Osteoblast (primary cell): ENCODE measurements around the gene ZNF398. TPM values are rescaled to one million over a fixed set of nuclear protein-coding genes. Genes with fewer than 3 reads are reported as not detected.
A peak's percentile ranks its signal among the peaks of the same experiment; 100 is the strongest.

Experiments used
- DNase-seq: peaks from one replicate; pipeline ENCODE4 v3.0.0; 2011; ENCODE audit warnings: low spot score, mixed read lengths; ENCODE audit not compliant: insufficient read length; ENCODE audit errors: missing footprints
- H2AFZ ChIP-seq: 2 replicates; pipeline ENCODE4 v1.6.0; 2011; ENCODE audit warnings: mild to moderate bottlenecking, low read length
- H3K27ac ChIP-seq: 2 replicates; pipeline ENCODE4 v1.5.1; 2011; ENCODE audit warnings: mild to moderate bottlenecking, low read depth, low read length, moderate library complexity
- H3K27me3 ChIP-seq: 2 replicates; pipeline ENCODE4 v1.6.0; 2012; ENCODE audit warnings: mild to moderate bottlenecking, control low read depth, inconsistent platforms, low read length, moderate library complexity; ENCODE audit not compliant: insufficient read depth
- H3K36me3 ChIP-seq: 2 replicates; pipeline ENCODE4 v1.5.1; 2011; ENCODE audit warnings: mild to moderate bottlenecking, low read length, control low read depth, moderate library complexity; ENCODE audit not compliant: insufficient read depth
- H3K4me1 ChIP-seq: 2 replicates; pipeline ENCODE4 v1.5.1; 2011; ENCODE audit warnings: mild to moderate bottlenecking, low read length, control low read depth, moderate library complexity; ENCODE audit not compliant: insufficient read depth
- H3K4me2 ChIP-seq: 2 replicates; pipeline ENCODE4 v1.6.0; 2011; ENCODE audit warnings: mild to moderate bottlenecking, low read length; ENCODE audit not compliant: insufficient read depth
- H3K4me3 ChIP-seq: fragments of 200-600 bp; sonication (generic); 3 replicates; pipeline ENCODE4 v1.5.1; 2012; ENCODE audit warnings: mild to moderate bottlenecking, low read length, inconsistent platforms; ENCODE audit not compliant: insufficient read depth
- H3K79me2 ChIP-seq: 2 replicates; pipeline ENCODE4 v1.6.0; 2012; ENCODE audit warnings: mild to moderate bottlenecking, low read length, control low read depth, inconsistent platforms; ENCODE audit not compliant: insufficient read depth
- H3K9me3 ChIP-seq: 2 replicates; pipeline ENCODE4 v1.5.1; 2011; ENCODE audit warnings: low read depth, low read length, control low read depth
- H4K20me1 ChIP-seq: 2 replicates; pipeline ENCODE4 v1.6.0; 2012; ENCODE audit warnings: mild to moderate bottlenecking, low read length, control low read depth; ENCODE audit not compliant: insufficient read depth
- total RNA-seq: library from RNA; depleted of rRNA; stranded (reverse); fragments of >200 nt; gene quantifications from 2 replicates; pipeline ENCODE4 v1.2.3, GENCODE V29; 2012
- TF ChIP-seq, protein P1 (sequence below): IDR thresholded peaks from 2 replicates; pipeline ENCODE4 v1.5.1; 2011; ENCODE audit warnings: mild to moderate bottlenecking, low read depth, low read length, moderate library complexity; ENCODE audit errors: extremely low read depth

ZNF398 gene
- total RNA-seq, 1 donor: 15.9 TPM

DNA sequence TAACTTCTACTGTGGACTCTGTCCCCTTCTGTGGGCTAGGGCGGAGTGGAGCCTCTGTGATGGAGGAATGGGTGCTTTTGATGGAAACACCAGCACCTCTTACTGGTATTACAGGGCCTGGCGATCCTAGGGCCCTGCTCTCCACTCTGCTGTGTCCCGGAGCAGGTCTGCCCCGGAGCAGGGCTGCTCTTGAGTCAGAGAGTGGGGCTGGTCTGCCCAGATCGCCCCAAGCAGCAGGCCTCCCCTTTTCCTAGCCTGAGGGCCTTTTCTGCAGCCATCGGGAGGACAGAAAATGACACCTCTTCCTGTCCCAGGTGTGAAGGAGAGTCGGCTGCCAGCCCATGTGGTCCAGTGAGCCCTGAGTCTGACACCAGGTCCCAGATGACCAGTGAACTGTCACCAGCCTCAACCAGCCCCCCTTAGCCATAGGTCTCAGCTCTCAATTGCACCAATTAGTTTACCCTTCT lies 49.5 kb downstream of the ZNF398 start:
- Histone ChIP-seq H3K27me3 (no peaks in the 10 kb centered on the region), H3K79me2 (peaks cover 63% of the 10 kb centered on the region), H3K4me3 (peak overlapping the region; percentile 93), H3K9me3 (no peaks in the 10 kb centered on the region), H3K27ac (peak overlapping the region; percentile 75), H2AFZ (peak overlapping the region; percentile 41), H3K36me3 (peaks cover 32% of the 10 kb centered on the region), H3K4me2 (peak overlapping the region; percentile 98), H3K4me1 (peaks cover 9% of the 10 kb centered on the region), H4K20me1 (peaks cover 31% of the 10 kb centered on the region)
- TF ChIP-seq, protein P1, sequence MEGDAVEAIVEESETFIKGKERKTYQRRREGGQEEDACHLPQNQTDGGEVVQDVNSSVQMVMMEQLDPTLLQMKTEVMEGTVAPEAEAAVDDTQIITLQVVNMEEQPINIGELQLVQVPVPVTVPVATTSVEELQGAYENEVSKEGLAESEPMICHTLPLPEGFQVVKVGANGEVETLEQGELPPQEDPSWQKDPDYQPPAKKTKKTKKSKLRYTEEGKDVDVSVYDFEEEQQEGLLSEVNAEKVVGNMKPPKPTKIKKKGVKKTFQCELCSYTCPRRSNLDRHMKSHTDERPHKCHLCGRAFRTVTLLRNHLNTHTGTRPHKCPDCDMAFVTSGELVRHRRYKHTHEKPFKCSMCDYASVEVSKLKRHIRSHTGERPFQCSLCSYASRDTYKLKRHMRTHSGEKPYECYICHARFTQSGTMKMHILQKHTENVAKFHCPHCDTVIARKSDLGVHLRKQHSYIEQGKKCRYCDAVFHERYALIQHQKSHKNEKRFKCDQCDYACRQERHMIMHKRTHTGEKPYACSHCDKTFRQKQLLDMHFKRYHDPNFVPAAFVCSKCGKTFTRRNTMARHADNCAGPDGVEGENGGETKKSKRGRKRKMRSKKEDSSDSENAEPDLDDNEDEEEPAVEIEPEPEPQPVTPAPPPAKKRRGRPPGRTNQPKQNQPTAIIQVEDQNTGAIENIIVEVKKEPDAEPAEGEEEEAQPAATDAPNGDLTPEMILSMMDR: no peak
- peak; percentile 93 for DNase-seq

DNA sequence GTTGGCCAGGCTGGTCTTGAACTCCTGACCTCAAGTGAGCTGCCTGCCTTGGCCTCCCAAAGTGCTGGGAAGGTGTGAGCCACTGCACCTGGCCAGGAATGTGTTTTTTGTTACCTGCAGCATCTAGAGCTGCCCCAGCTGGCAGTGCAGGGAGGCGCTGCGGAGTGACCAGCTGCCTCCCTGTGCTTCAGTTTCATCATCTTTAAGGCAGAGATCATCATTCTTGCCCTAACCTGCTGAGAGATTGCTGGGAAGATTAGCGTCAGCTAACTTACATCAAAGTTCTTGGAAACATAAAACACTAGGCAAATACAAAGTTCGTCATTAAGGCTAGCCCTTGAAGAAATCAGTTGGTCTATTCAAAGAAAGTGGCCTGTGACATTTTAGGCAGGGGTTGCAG lies 50.4 kb downstream of the ZNF398 start:
- Histone ChIP-seq H3K27me3 (no peaks in the 10 kb centered on the region), H3K36me3 (peaks cover 39% of the 10 kb centered on the region), H3K27ac (no peak overlapping the region), H3K4me1 (peaks cover 9% of the 10 kb centered on the region), H4K20me1 (peaks cover 31% of the 10 kb centered on the region), H3K4me3 (no peak overlapping the region), H3K79me2 (peaks cover 66% of the 10 kb centered on the region), H2AFZ (no peak overlapping the region), H3K4me2 (no peak overlapping the region), H3K9me3 (no peaks in the 10 kb centered on the region)
- peak; percentile 53 for DNase-seq
- TF ChIP-seq, protein P1: no peak

DNA sequence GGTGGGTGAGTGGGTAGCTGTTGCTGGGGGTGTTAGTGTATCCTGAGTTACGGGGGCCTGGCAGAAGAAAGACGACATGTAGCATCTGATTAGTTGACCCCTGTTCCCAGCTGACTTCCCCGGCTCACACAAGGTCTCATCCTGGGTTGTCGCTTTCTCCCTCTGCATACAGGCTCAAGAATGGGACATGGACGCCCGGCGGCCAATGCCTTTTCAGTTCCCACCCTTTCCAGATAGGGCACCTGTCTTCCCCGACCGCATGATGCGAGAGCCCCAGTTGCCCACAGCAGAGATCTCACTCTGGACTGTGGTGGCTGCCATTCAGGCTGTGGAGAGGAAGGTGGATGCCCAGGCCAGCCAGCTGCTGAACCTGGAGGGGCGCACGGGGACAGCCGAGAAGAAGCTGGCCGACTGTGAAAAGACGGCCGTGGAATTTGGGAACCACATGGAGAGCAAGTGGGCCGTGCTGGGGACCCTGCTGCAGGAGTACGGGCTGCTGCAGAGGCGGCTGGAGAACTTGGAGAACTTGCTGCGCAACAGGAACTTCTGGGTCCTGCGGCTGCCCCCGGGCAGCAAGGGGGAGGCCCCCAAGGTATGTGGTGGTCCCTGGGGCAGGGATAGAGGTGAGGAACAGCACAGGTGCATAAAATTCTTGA lies 51.0 kb downstream of the ZNF398 start:
- H2AFZ ChIP-seq: no peak overlapping the region
- no peak overlapping the region for H3K4me2 ChIP-seq
- no peaks in the 10 kb centered on the region for H3K27me3 ChIP-seq
- TF ChIP-seq, protein P1: no peak
- peaks cover 34% of the 10 kb centered on the region for H4K20me1 ChIP-seq
- no peaks in the 10 kb centered on the region for H3K9me3 ChIP-seq
- no peak overlapping the region for H3K27ac ChIP-seq
- DNase-seq: peak; percentile 32
- no peak overlapping the region for H3K4me3 ChIP-seq
- peaks cover 46% of the 10 kb centered on the region for H3K36me3 ChIP-seq
- H3K79me2 ChIP-seq: peaks cover 73% of the 10 kb centered on the region
- peaks cover 9% of the 10 kb centered on the region for H3K4me1 ChIP-seq

DNA sequence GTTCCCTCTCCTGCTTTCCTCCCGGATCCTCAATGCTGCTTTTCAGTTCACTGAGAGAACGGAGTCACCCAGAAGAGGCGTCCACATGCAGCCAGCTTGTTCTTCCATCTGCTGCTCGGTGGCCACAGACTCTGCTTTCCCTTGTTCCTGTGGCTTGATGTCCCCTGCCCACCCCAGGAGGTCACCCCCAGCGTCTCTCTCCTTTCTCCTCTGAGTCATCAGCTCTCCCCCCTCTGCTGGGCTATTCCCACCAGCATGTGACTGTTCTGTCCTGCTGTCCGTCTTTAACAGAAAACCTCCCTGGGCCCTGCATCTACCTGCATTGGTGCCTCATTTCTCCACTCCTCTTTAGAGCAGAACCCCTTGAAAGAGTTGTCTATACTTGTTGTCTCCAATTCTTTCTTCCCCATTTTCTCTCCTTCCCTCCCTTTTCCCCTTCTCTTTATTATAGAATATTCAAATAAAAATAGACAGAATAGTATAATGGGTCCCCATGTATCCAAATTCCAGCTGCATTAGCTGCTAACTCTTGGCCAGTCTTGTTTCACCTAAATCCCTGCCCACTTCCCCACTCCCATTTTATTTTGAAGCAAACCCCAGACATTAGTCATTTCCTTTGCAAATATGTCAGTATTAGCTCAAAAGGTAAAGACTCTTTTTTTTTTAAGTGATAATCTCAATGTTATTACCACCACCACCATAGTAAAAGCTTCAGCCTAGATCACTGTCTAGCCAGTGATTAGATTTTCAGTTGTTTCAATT lies 52.2 kb downstream of the ZNF398 start:
- Histone ChIP-seq H3K4me1 (peaks cover 9% of the 10 kb centered on the region), H4K20me1 (peaks cover 40% of the 10 kb centered on the region), H3K79me2 (peaks cover 84% of the 10 kb centered on the region), H2AFZ (no peak overlapping the region), H3K4me2 (no peak overlapping the region), H3K36me3 (peaks cover 57% of the 10 kb centered on the region), H3K4me3 (no peak overlapping the region), H3K27ac (peak overlapping the region; percentile 12), H3K9me3 (no peaks in the 10 kb centered on the region), H3K27me3 (no peaks in the 10 kb centered on the region)
- peak; percentile 60 for DNase-seq
- TF ChIP-seq, protein P1: no peak
